SK-N-MC (cell line): ENCODE data around the gene IL12RB1.

Experiments used
- EZH2 ChIP-seq: fragments of 200-600 bp; sonication (generic); IDR thresholded peaks from one replicate; pipeline ENCODE4 v1.6.1; 2017; ENCODE audit warnings: antibody characterized with exemption
- FOXP2 ChIP-seq: optimal IDR thresholded peaks from 2 replicates; pipeline ENCODE3; 2011; ENCODE audit warnings: mild to moderate bottlenecking, moderate library complexity; ENCODE audit not compliant: insufficient read depth; ENCODE audit errors: extremely low read length, control extremely low read depth
- POLR2AphosphoS5 ChIP-seq: IDR thresholded peaks from 2 replicates; pipeline ENCODE4 v1.6.1; 2012; ENCODE audit warnings: mild to moderate bottlenecking, low read depth, low read length, borderline replicate concordance

GRCh38 chr19:18046059-18046718 lies 40.5 kb downstream of the IL12RB1 start:
- TF ChIP-seq EZH2 (no peak), POLR2AphosphoS5 (no peak), FOXP2 (no peak)
